ENCODE measurements around the gene LBH. TPM values are rescaled to one million over a fixed set of nuclear protein-coding genes. Genes with fewer than 3 reads are reported as not detected.

LBH gene
- total RNA-seq, 1 experiment from 2014 or later, result 5.8 TPM

- no peak for TF ChIP-seq EZH2phosphoT487 (IDR thresholded peaks at IDR 0.05; ENCODE audit: borderline replicate concordance, low read length)
- TF ChIP-seq CTCF (conservative IDR thresholded peaks at IDR 0.05; ENCODE audit: low read depth, low read length), result no peak
- TF ChIP-seq EZH2 (IDR thresholded peaks at IDR 0.05; ENCODE audit: low read length, unreplicated experiment), result no peak
- intact Hi-C loops (cut with micrococcal nuclease), result no loop called here
- BruUV-seq (replicated peaks), result no TSS peak
- Histone ChIP-seq H3K9me2 (replicated peaks; ENCODE audit: low read length) (no peaks in the 10 kb centered on the region), H2AFZ (ENCODE audit: low read length) (no peak overlapping the region), H3K4me1 (ENCODE audit: insufficient read depth, low read length) (peaks cover 5% of the 10 kb centered on the region; the same call in 1 of the 2 replicates), H3K79me2 (ENCODE audit: low read length) (no peaks in the 10 kb centered on the region), H3K9ac (ENCODE audit: low read length) (no peak overlapping the region), H3K27ac (ENCODE audit: low read length) (no peak overlapping the region), H3K4me2 (ENCODE audit: low read length) (no peak overlapping the region), H3K36me3 (ENCODE audit: low read depth, low read length) (no peaks in the 10 kb centered on the region), H4K20me1 (ENCODE audit: low read length) (no peaks in the 10 kb centered on the region), H3K9me3 (ENCODE audit: low read length) (no peaks in the 10 kb centered on the region), H3F3A (ENCODE audit: low read length, unreplicated experiment) (no peaks in the 10 kb centered on the region), H3K27me3 (ENCODE audit: low read length) (no peaks in the 10 kb centered on the region), H3K4me3 (ENCODE audit: low read length) (no peak overlapping the region)
- ATAC-seq, result no peak
- DNase-seq, result no peak
- ChIA-PET CTCF (no interaction called here), POLR2A (ENCODE audit: unreplicated experiment) (interaction anchor here (0.5 kb wide), 1 partner anchor 69 kb away, joined by 10 read pairs; no protein-coding TSS in a partner anchor)
Observed at GRCh38 chr2:30303095-30303494, 71.8 kb downstream of the LBH start.

- Histone ChIP-seq H3K27me3 (ENCODE audit: low read length) (no peaks in the 10 kb centered on the region), H3K9ac (ENCODE audit: low read length) (no peak overlapping the region; the same call in 1 of the 2 replicates), H3K4me1 (ENCODE audit: insufficient read depth, low read length) (peaks cover 5% of the 10 kb centered on the region; the same call in 1 of the 2 replicates), H2AFZ (ENCODE audit: low read length) (no peak overlapping the region), H3K9me2 (replicated peaks; ENCODE audit: low read length) (no peaks in the 10 kb centered on the region), H4K20me1 (ENCODE audit: low read length) (no peaks in the 10 kb centered on the region), H3F3A (ENCODE audit: low read length, unreplicated experiment) (no peaks in the 10 kb centered on the region), H3K4me2 (ENCODE audit: low read length) (no peak overlapping the region), H3K4me3 (ENCODE audit: low read length) (no peak overlapping the region), H3K36me3 (ENCODE audit: low read depth, low read length) (no peaks in the 10 kb centered on the region), H3K79me2 (ENCODE audit: low read length) (no peaks in the 10 kb centered on the region), H3K9me3 (ENCODE audit: low read length) (no peaks in the 10 kb centered on the region), H3K27ac (ENCODE audit: low read length) (peak overlapping the region; percentile 11; the same call in 1 of the 2 replicates)
- TF ChIP-seq EZH2phosphoT487 (IDR thresholded peaks at IDR 0.05; ENCODE audit: borderline replicate concordance, low read length) (no peak), EZH2 (IDR thresholded peaks at IDR 0.05; ENCODE audit: low read length, unreplicated experiment) (no peak), CTCF (conservative IDR thresholded peaks at IDR 0.05; ENCODE audit: low read depth, low read length) (no peak)
- ATAC-seq (no peak), DNase-seq (peak; percentile 37)
- BruUV-seq (replicated peaks), result no TSS peak
- intact Hi-C loops (cut with micrococcal nuclease), result no loop called here
- ChIA-PET POLR2A (ENCODE audit: unreplicated experiment) (interaction anchor here (0.5 kb wide), 1 partner anchor 140 kb away, joined by 3 read pairs; no protein-coding TSS in a partner anchor), CTCF (no interaction called here)
Observed at GRCh38 chr2:30305235-30305634, 73.9 kb downstream of the LBH start.

GRCh38 chr2:30306522-30306921 lies 75.2 kb downstream of the LBH start:
- no peaks in the 10 kb centered on the region for H4K20me1 ChIP-seq (ENCODE audit: low read length)
- H2AFZ ChIP-seq (ENCODE audit: low read length), result no peak overlapping the region
- H3F3A ChIP-seq (ENCODE audit: low read length, unreplicated experiment), result no peaks in the 10 kb centered on the region
- no peak overlapping the region for H3K27ac ChIP-seq (ENCODE audit: low read length)
- CTCF ChIA-PET, result no interaction called here
- no peaks in the 10 kb centered on the region for H3K9me3 ChIP-seq (ENCODE audit: low read length)
- H3K4me2 ChIP-seq (ENCODE audit: low read length), result no peak overlapping the region
- H3K9ac ChIP-seq (ENCODE audit: low read length), result no peak overlapping the region
- POLR2A ChIA-PET (ENCODE audit: unreplicated experiment), result no interaction called here
- no peaks in the 10 kb centered on the region for H3K36me3 ChIP-seq (ENCODE audit: low read depth, low read length)
- H3K9me2 ChIP-seq (replicated peaks; ENCODE audit: low read length), result no peaks in the 10 kb centered on the region
- TF ChIP-seq EZH2 (IDR thresholded peaks at IDR 0.05; ENCODE audit: low read length, unreplicated experiment) (no peak), EZH2phosphoT487 (IDR thresholded peaks at IDR 0.05; ENCODE audit: borderline replicate concordance, low read length) (no peak), CTCF (conservative IDR thresholded peaks at IDR 0.05; ENCODE audit: low read depth, low read length) (no peak)
- no peak overlapping the region for H3K4me3 ChIP-seq (ENCODE audit: low read length)
- H3K4me1 ChIP-seq (ENCODE audit: insufficient read depth, low read length), result peaks cover 5% of the 10 kb centered on the region; the same call in 1 of the 2 replicates
- no peaks in the 10 kb centered on the region for H3K79me2 ChIP-seq (ENCODE audit: low read length)
- no peaks in the 10 kb centered on the region for H3K27me3 ChIP-seq (ENCODE audit: low read length)
- DNase-seq, result peak; percentile 22
- BruUV-seq (replicated peaks), result no TSS peak
- intact Hi-C loops (cut with micrococcal nuclease), result no loop called here
- ATAC-seq, result no peak
